Activated CD4-positive, alpha-beta T cell treated with anti-CD3 and anti-CD28 coated beads for 24 hours (primary cell): ENCODE data around the gene PAX5.

Experiments
- DNase-seq, 2 donors: peaks; one replicate each; pipeline ENCODE4 v3.0.0-alpha.2; 2020; ENCODE audit warnings: low read depth in 2 of 2

PAX5 gene

GRCh38 chr9:36934478-36935065, 99.5 kb downstream of the PAX5 start:
- DNase-seq, result no peak

GRCh38 chr9:36933676-36934215, 100.3 kb downstream of the PAX5 start:
- no peak for DNase-seq

- no peak for DNase-seq
Observed at GRCh38 chr9:36932198-36932597, 101.9 kb downstream of the PAX5 start.

- DNase-seq, result no peak
Observed at GRCh38 chr9:36930941-36931340, 103.1 kb downstream of the PAX5 start.

GRCh38 chr9:36929350-36929675, 104.8 kb downstream of the PAX5 start:
- DNase-seq, result no peak

- no peak for DNase-seq
Observed at GRCh38 chr9:36928670-36929349, 105.3 kb downstream of the PAX5 start.

- DNase-seq, result no peak
Observed at GRCh38 chr9:36928210-36928609, 105.9 kb downstream of the PAX5 start.

GRCh38 chr9:36924757-36925432, 109.2 kb downstream of the PAX5 start:
- no peak for DNase-seq

- DNase-seq, result no peak
Observed at GRCh38 chr9:36924071-36924470, 110.0 kb downstream of the PAX5 start.

- DNase-seq, result no peak
Observed at GRCh38 chr9:36923025-36923625, 110.9 kb downstream of the PAX5 start.

GRCh38 chr9:36922548-36922947, 111.5 kb downstream of the PAX5 start:
- no peak for DNase-seq

GRCh38 chr9:36914212-36914577, 119.9 kb downstream of the PAX5 start:
- no peak for DNase-seq

GRCh38 chr9:36913393-36914211, 120.5 kb downstream of the PAX5 start:
- no peak for DNase-seq

- DNase-seq, result no peak
Observed at GRCh38 chr9:36912620-36913019, 121.4 kb downstream of the PAX5 start.

- no peak for DNase-seq
Observed at GRCh38 chr9:36911601-36912412, 122.3 kb downstream of the PAX5 start.

GRCh38 chr9:36911037-36911436, 123.0 kb downstream of the PAX5 start:
- DNase-seq, result no peak

- DNase-seq, result no peak
Observed at GRCh38 chr9:36906492-36906891, 127.6 kb downstream of the PAX5 start.

GRCh38 chr9:36905101-36906066, 128.7 kb downstream of the PAX5 start:
- no peak for DNase-seq

- DNase-seq, result peak in 1 of 2 donors; percentile 35
Observed at GRCh38 chr9:36903541-36904435, 130.3 kb downstream of the PAX5 start.
